ENCODE data around the gene MGAT1.
"Not testable (repeated sequence)": the region's sequence is repeated elsewhere in the genome, so short reads cannot be mapped to it uniquely, and the experiment has no call there.

MGAT1 gene

GRCh38 chr5:180785121-180785781 is 17.4 kb downstream of the MGAT1 start:
- peak; percentile 73 for DNase-seq (ENCODE audit: low read depth)

- peak; percentile 83 for DNase-seq (ENCODE audit: low read depth)
Measured at GRCh38 chr5:180784497-180785097, 18.0 kb downstream of the MGAT1 start.

GRCh38 chr5:180783340-180784052 is 19.1 kb downstream of the MGAT1 start:
- DNase-seq (ENCODE audit: low read depth): no peak

GRCh38 chr5:180782748-180783147 is 19.9 kb downstream of the MGAT1 start:
- no peak for DNase-seq (ENCODE audit: low read depth)

GRCh38 chr5:180781900-180782326 is 20.7 kb downstream of the MGAT1 start:
- not testable (repeated sequence) for DNase-seq (ENCODE audit: low read depth)

GRCh38 chr5:180779985-180780610 is 22.5 kb downstream of the MGAT1 start:
- DNase-seq (ENCODE audit: low read depth): no peak

GRCh38 chr5:180777475-180777874 is 25.1 kb downstream of the MGAT1 start:
- DNase-seq (ENCODE audit: low read depth): no peak

- no peak for DNase-seq (ENCODE audit: low read depth)
Measured at GRCh38 chr5:180776376-180776775, 26.2 kb downstream of the MGAT1 start.

- no peak for DNase-seq (ENCODE audit: low read depth)
Measured at GRCh38 chr5:180775624-180776023, 27.0 kb downstream of the MGAT1 start.

- no peak for DNase-seq (ENCODE audit: low read depth)
Measured at GRCh38 chr5:180771839-180772238, 30.8 kb downstream of the MGAT1 start.

- DNase-seq (ENCODE audit: low read depth): no peak
Measured at GRCh38 chr5:180769821-180770220, 32.8 kb downstream of the MGAT1 start.

GRCh38 chr5:180755601-180756000 is 47.0 kb downstream of the MGAT1 start:
- DNase-seq (ENCODE audit: low read depth): no peak

- no peak for DNase-seq (ENCODE audit: low read depth)
Measured at GRCh38 chr5:180744253-180744652, 58.4 kb downstream of the MGAT1 start.

- no peak for DNase-seq (ENCODE audit: low read depth)
Measured at GRCh38 chr5:180742727-180743126, 59.9 kb downstream of the MGAT1 start.

- DNase-seq (ENCODE audit: low read depth): not testable (repeated sequence)
Measured at GRCh38 chr5:180740953-180741352, 61.7 kb downstream of the MGAT1 start.

GRCh38 chr5:180739958-180740357 is 62.6 kb downstream of the MGAT1 start, which contains the start of gene OR2Y1:
Gene OR2Y1 (minus strand): TSS chr5:180740058. CDS start chr5:180740058, 0 bp downstream.
- DNase-seq (ENCODE audit: low read depth): no peak

- no peak for DNase-seq (ENCODE audit: low read depth)
Measured at GRCh38 chr5:180739271-180739670, 63.3 kb downstream of the MGAT1 start.

- DNase-seq (ENCODE audit: low read depth): no peak
Measured at GRCh38 chr5:180736536-180736935, 66.1 kb downstream of the MGAT1 start.
